ENCODE results near the gene BBX.

DNA sequence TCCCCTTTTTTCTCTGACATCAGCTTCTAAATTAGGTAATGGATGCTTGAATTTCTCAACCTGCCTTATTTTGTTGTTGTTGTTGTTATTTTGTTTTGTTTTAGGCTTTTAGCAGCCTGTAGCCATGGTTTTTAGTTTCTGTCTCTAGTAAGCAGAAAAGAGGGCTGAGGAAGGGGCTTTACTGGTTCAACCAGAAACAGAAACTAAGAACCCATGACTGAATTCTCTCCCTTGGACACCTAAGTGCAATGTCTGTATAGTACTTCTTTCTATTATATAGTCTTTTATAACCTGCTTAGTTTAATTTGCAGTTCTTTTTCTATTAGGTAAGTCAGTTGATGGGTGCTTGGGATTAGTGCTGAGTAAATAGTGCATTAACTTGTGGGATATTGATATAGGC lies 129.0 kb downstream of the BBX start:
- TF ChIP-seq CTCF (IDR thresholded peaks at IDR 0.05; ENCODE audit: borderline replicate concordance, extremely low read depth, low read length, poor library complexity, severe bottlenecking), result no peak
- no peak for TF ChIP-seq EZH2 (IDR thresholded peaks at IDR 0.05; ENCODE audit: borderline replicate concordance, low read depth, low read length, severe bottlenecking)

Data from DND-41 (cell line).